Placental epithelial cell (primary cell): ENCODE data around the gene SYTL5. TPM values are rescaled to one million over a fixed set of nuclear protein-coding genes. Genes with fewer than 3 reads are reported as not detected.

Experiments
- small RNA-seq: library from RNA; depleted of rRNA; stranded (forward); fragments of <200 nt; gene quantifications from one replicate; pipeline ENCODE3, GENCODE V24; 2012
- total RNA-seq: library from RNA; depleted of rRNA; stranded (reverse); fragments of >200 nt; gene quantifications from 2 replicates; pipeline ENCODE4 v1.2.3, GENCODE V29; 2012

Gene SYTL5
- total RNA-seq, result 0.39 and 0.43 TPM in 2 replicates

GRCh38 chrX:38006291-38006690 is at the start of gene SYTL5:
TSS of gene SYTL5 (plus strand) at chrX:38006553. CDS start at chrX:38033890, 27,337 bp downstream.

Small RNAs within 50 kb of the gene (small RNA-seq; reads per million reads assigned to genes)
- not detected for gene MIR548AJ2

Other genes with a start within 250 kb of the SYTL5 start
- gene CYBB, start 226.5 kb upstream of the SYTL5 start, total RNA-seq, result not detected in 2 replicates
- gene DYNLT3, start 159.0 kb upstream of the SYTL5 start, total RNA-seq, result 21.6 and 28.5 TPM in 2 replicates
- 2.7 and 5.1 TPM in 2 replicates for gene SRPX, start 214.3 kb downstream of the SYTL5 start, total RNA-seq